ENCODE data around the gene IRF2.

IRF2 gene

DNA sequence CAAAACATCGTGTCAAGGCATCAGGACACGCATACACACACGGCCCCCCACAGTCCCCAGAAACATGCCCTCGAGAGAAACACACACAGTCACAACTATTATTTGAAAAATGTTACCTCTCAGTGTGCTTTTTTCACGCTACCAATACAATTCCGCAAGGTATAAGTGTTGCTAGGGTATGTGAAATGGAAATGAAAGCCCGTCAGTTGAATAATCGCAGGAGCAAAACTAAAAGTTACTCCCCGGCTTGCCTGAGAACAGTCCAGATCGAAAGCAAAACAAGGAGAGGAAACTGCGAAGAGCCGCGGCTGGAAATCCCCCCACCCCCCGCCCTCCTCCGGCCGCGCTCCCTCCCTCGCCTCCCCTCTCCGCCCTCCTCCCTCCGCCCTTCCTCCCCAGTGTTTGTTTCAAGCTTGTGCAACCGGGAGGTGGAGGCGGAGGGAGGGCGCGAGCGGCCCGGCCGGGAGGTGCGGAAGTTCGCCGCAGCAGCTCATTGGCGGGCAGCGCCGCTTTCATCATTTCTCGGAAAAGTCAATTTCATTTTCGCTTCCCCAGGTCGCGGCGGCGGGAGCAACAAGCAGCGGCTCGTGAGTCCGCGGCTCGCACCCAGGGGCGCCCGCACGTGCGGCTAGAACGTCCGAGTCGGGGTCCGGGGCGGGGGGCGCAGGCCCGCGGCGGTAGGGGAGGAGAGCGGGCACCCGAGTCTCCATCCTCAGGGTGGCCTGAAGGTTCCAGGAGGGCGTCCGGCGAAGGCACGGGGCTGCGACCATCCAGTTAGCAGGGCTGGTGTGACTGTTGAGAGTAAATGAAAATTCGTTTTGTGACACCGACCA lies at the start of gene IRF2:
TSS of gene IRF2 (minus strand) at position 288 of the 833 bp plus-strand sequence. CDS start 45,486 bp downstream, outside the sequence.
- DNase-seq = peak; percentile 88
- H3K27me3 Mint-ChIP-seq (ENCODE audit: low read depth, poor library complexity) = peaks cover 4% of the 10 kb centered on the region
- H3K4me1 Mint-ChIP-seq = peaks cover 45% of the 10 kb centered on the region
- H3K36me3 Mint-ChIP-seq (ENCODE audit: low read depth) = no peaks in the 10 kb centered on the region
- no peaks in the 10 kb centered on the region for H3K9me3 Mint-ChIP-seq
- H3K4me3 Mint-ChIP-seq = peak within 1 kb of the TSS; percentile 99
- peak within 1 kb of the TSS; percentile 99 for H3K27ac Mint-ChIP-seq
- TF ChIP-seq, protein P1, sequence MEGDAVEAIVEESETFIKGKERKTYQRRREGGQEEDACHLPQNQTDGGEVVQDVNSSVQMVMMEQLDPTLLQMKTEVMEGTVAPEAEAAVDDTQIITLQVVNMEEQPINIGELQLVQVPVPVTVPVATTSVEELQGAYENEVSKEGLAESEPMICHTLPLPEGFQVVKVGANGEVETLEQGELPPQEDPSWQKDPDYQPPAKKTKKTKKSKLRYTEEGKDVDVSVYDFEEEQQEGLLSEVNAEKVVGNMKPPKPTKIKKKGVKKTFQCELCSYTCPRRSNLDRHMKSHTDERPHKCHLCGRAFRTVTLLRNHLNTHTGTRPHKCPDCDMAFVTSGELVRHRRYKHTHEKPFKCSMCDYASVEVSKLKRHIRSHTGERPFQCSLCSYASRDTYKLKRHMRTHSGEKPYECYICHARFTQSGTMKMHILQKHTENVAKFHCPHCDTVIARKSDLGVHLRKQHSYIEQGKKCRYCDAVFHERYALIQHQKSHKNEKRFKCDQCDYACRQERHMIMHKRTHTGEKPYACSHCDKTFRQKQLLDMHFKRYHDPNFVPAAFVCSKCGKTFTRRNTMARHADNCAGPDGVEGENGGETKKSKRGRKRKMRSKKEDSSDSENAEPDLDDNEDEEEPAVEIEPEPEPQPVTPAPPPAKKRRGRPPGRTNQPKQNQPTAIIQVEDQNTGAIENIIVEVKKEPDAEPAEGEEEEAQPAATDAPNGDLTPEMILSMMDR (IDR thresholded peaks at IDR 0.05) = no peak

DNA sequence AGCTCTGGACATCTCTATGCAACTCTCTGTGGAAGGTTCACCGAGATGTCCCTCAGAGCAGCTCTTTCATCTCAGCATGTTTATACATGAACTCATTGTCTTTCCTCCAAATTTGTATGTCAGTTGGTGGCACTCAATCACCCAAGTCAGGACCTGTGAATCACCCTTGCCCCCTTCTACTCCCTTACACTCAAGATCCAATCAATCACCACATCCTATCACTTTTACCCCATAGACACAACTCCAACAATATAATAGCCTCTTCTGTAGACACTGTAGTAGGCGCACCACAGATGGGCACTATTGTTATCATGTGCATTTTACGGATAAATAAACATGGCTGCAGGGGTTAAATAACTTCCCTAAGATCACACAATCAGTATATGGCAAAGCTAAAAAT lies 41.3 kb upstream of the IRF2 start:
- Mint-ChIP-seq H3K27me3 (ENCODE audit: low read depth, poor library complexity) (peaks cover 10% of the 10 kb centered on the region), H3K27ac (no peak overlapping the region), H3K36me3 (ENCODE audit: low read depth) (peaks cover 5% of the 10 kb centered on the region), H3K4me1 (peaks cover 16% of the 10 kb centered on the region), H3K9me3 (peaks cover 34% of the 10 kb centered on the region), H3K4me3 (no peak overlapping the region)
- TF ChIP-seq, protein P1 (IDR thresholded peaks at IDR 0.05) = no peak
- no peak for DNase-seq

DNA sequence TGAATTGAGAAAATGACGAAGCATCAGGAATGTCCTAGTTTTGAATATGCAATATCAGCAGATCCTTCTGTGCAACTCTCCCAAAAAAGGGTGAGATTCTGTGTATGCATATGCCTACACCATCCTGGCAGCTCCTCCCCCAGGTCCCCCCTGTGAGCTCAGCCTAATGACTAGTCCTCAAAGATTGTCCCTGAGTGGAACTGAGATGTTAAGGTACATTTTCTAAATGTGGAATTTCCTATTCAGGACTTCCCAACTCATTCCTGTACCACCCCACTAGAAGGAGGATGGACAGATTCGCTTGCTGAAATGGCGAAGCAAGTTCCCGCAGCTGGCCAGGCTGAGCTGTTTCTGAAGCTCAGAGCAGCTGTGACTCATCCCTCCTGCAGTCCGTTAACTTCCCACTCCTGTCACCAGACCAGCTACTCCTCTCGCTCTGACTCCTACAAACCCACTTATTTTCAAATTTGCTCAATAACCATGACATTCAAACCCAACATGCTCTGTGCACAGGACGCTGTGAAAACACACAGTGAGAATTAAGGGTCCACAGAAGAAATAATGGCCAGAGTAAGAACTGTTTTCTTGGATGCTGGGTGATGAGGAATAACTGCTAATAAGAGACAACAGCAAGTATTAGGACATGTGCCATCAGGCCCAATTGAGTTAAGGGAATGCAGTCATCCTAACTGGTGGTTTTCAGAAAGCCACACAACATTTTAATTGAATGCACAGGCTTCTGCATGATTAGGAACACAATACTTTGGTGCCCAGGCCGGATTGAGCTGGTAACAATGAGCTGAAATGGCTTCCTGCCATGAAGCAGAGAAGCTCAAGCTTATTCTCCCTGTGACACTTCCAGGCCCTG lies 40.0 kb upstream of the IRF2 start:
- Mint-ChIP-seq H3K36me3 (ENCODE audit: low read depth) (peaks cover 11% of the 10 kb centered on the region), H3K9me3 (peaks cover 32% of the 10 kb centered on the region), H3K27me3 (ENCODE audit: low read depth, poor library complexity) (peaks cover 8% of the 10 kb centered on the region), H3K4me1 (peaks cover 16% of the 10 kb centered on the region), H3K27ac (no peak overlapping the region), H3K4me3 (no peak overlapping the region)
- no peak for DNase-seq
- TF ChIP-seq, protein P1 (IDR thresholded peaks at IDR 0.05) = no peak

DNA sequence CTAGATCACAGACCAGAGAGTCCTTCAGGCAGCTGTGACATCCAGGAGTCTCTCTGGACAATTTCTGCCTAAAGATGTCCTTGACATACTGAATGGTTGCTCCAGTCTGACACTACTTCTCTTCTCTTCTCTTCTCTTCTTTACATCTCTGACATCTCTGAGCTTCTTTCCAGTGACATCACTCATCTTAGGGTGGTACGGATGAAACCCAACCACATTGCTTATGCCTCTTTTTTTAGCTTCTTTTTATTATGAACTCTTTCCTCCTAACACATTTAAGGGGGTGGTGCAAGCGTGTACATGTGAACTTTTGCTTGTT lies 39.4 kb upstream of the IRF2 start:
- no peak overlapping the region for H3K27ac Mint-ChIP-seq
- TF ChIP-seq, protein P1 (IDR thresholded peaks at IDR 0.05) = no peak
- H3K4me1 Mint-ChIP-seq = peaks cover 16% of the 10 kb centered on the region
- no peak for DNase-seq
- H3K36me3 Mint-ChIP-seq (ENCODE audit: low read depth) = peaks cover 9% of the 10 kb centered on the region
- H3K4me3 Mint-ChIP-seq = no peak overlapping the region
- H3K9me3 Mint-ChIP-seq = peaks cover 34% of the 10 kb centered on the region
- H3K27me3 Mint-ChIP-seq (ENCODE audit: low read depth, poor library complexity) = peaks cover 10% of the 10 kb centered on the region

DNA sequence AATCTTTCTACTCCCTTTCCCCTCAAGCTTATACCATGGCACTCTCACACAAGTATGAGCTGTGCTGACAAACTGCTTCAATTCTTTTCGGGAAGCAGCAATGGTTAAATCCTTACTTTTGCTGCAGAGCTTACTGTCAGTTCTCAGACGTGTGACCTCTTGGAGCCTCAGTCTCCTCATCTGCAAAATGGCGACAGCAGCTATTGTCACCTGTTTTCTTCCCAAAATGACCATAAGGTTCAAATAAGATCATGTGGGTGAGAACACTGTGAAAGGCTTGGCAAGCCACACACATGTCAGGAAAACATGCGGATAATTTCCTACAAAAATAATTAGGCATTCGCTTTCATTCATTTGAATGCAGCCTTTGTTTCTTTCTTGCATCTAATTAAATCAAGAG lies 36.8 kb upstream of the IRF2 start:
- Mint-ChIP-seq H3K4me1 (peaks cover 18% of the 10 kb centered on the region), H3K4me3 (no peak overlapping the region), H3K27ac (no peak overlapping the region), H3K36me3 (ENCODE audit: low read depth) (peaks cover 6% of the 10 kb centered on the region), H3K27me3 (ENCODE audit: low read depth, poor library complexity) (peaks cover 13% of the 10 kb centered on the region), H3K9me3 (peaks cover 23% of the 10 kb centered on the region)
- TF ChIP-seq, protein P1 (IDR thresholded peaks at IDR 0.05) = no peak
- DNase-seq = no peak
